ENCODE results near the gene SLC22A23. TPM values are rescaled to one million over a fixed set of nuclear protein-coding genes. Genes with fewer than 3 reads are reported as not detected.
"Not testable (repeated sequence)": the region's sequence is repeated elsewhere in the genome, so short reads cannot be mapped to it uniquely, and the experiment has no call there.

Gene SLC22A23
- total RNA-seq, 2 experiments from 2014 or later, result 13.4 to 13.6 TPM

DNA sequence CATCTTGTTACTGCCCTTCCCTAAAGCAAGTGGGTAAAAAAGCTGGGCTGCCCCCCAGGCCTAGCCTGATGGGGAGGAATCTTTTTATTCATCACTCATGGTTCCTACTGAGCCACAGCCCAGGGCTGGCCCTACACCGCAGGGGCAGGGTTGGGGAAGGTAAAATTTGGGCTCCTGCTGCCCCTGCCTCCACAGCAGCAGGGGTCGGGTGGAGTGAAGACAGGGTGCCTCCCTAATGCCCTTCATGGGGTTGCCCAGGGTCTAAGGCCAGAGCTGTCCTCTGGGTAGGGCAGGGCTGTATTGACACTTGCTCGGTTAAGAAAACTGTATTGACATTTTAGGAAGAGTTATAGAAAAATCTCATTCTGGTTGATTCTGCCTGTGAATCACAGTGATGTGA is 207.0 kb downstream of the SLC22A23 start:
- intact Hi-C loops (cut with DNase I, micrococcal nuclease), result loop anchor here (2.0 kb wide), 2 partner anchors 19 to 253 kb away; no protein-coding TSS in a partner anchor
- TF ChIP-seq, protein P1, sequence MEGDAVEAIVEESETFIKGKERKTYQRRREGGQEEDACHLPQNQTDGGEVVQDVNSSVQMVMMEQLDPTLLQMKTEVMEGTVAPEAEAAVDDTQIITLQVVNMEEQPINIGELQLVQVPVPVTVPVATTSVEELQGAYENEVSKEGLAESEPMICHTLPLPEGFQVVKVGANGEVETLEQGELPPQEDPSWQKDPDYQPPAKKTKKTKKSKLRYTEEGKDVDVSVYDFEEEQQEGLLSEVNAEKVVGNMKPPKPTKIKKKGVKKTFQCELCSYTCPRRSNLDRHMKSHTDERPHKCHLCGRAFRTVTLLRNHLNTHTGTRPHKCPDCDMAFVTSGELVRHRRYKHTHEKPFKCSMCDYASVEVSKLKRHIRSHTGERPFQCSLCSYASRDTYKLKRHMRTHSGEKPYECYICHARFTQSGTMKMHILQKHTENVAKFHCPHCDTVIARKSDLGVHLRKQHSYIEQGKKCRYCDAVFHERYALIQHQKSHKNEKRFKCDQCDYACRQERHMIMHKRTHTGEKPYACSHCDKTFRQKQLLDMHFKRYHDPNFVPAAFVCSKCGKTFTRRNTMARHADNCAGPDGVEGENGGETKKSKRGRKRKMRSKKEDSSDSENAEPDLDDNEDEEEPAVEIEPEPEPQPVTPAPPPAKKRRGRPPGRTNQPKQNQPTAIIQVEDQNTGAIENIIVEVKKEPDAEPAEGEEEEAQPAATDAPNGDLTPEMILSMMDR (IDR thresholded peaks at IDR 0.05), result no peak
- H3K27ac ChIP-seq (ENCODE audit: low read depth in 1 of 2, low read length in 2 of 2), result no peak overlapping the region
- H3K4me1 ChIP-seq (ENCODE audit: insufficient read depth, low read length), result peaks cover 11% of the 10 kb centered on the region
- Mint-ChIP-seq H3K9me3 (no peaks in the 10 kb centered on the region), H3K4me3 (no peak overlapping the region), H3K4me1 (ENCODE audit: low read depth) (peaks cover 14% of the 10 kb centered on the region), H3K27ac (no peak overlapping the region), H3K27me3 (peaks cover 55% of the 10 kb centered on the region), H3K36me3 (ENCODE audit: low read depth) (no peaks in the 10 kb centered on the region)
- peaks cover 0 to 5% of the 10 kb centered on the region in 2 experiments for H3K9me3 ChIP-seq (ENCODE audit: control insufficient read depth in 1 of 2, insufficient read depth in 1 of 2, low read length in 2 of 2)
- POLR2A ChIA-PET, result interaction anchor here (1.4 kb wide), 1 partner anchor 9 kb away, joined by 3 read pairs; the partner anchor contains the start of gene PSMG4
- H3K4me3 ChIP-seq (ENCODE audit: low read length), result no peak overlapping the region
- no peaks in the 10 kb centered on the region for H3K36me3 ChIP-seq (ENCODE audit: insufficient read depth, low read length)
- H3K27me3 ChIP-seq (ENCODE audit: control insufficient read depth in 1 of 2, insufficient read depth in 2 of 2, low read length in 2 of 2), result peaks cover 6 to 26% of the 10 kb centered on the region in 2 experiments
- no peak for DNase-seq
- ATAC-seq (ENCODE audit: poor library complexity), result no peak
- CTCF ChIA-PET, result interaction anchor here (1.2 to 1.4 kb wide), 2 partner anchors 93 to 124 kb away, joined by 3 read pairs; partner anchors contain the start of gene TUBB2A

DNA sequence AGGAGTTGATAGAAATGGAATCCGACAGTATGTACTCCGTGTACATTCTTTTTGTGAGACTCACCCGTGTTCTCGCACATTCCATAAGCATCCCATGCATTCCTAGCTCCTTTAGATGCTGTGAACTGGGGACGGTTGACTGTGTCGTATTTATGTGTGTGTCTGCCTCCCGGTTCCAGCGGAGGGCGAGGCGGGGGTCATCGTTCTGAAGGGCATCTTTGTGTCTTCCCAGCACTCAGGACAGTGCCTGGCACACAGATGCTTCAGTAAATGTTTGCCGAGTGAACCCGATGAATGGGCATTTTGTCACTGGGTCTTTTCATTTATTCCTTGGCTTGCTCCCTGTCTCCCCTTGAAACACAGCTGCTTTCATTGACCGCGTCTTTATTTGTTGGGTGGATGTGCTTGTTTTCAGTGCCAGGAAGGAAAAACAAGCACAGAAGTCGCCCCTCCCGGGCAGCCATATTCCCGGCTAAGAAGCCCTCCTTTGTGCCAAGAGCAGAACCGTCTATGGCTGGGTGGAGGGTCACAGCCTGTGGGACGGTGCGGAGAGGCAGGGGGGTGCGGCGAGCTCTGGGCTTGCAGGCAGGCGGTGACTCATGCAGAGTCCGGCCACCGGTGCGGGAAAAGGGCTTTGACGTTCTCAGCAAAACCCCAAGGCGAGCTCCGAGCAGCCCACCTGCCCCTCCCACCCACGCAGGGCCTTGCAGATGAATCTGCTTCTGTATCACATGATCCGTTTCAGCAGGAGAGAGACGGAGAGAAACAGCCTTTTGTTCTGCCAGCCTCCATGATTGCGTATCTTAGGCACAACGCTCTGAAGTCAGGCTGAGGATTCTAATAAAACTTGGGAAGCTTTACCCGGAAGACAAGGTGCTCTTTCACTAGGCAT is 209.3 kb downstream of the SLC22A23 start:
- POLR2A ChIA-PET, result no interaction called here
- no peaks in the 10 kb centered on the region for H3K36me3 Mint-ChIP-seq (ENCODE audit: low read depth)
- no peak overlapping the region for H3K27ac ChIP-seq (ENCODE audit: low read depth in 1 of 2, low read length in 2 of 2)
- no peaks in the 10 kb centered on the region for H3K9me3 ChIP-seq (ENCODE audit: control insufficient read depth in 1 of 2, insufficient read depth in 1 of 2, low read length in 2 of 2)
- peaks cover 14% of the 10 kb centered on the region for H3K4me1 Mint-ChIP-seq (ENCODE audit: low read depth)
- H3K27ac Mint-ChIP-seq, result no peak overlapping the region
- no peak overlapping the region for H3K4me3 ChIP-seq (ENCODE audit: low read length)
- H3K36me3 ChIP-seq (ENCODE audit: insufficient read depth, low read length), result no peaks in the 10 kb centered on the region
- TF ChIP-seq, protein P1 (IDR thresholded peaks at IDR 0.05), result no peak
- peaks cover 11% of the 10 kb centered on the region for H3K4me1 ChIP-seq (ENCODE audit: insufficient read depth, low read length)
- CTCF ChIA-PET, result interaction anchor here (1.0 kb wide), 1 partner anchor 18 kb away, joined by 3 read pairs; no protein-coding TSS in a partner anchor
- intact Hi-C loops (cut with DNase I, micrococcal nuclease), result no loop called here
- H3K4me3 Mint-ChIP-seq, result no peak overlapping the region
- peaks cover 11 to 26% of the 10 kb centered on the region in 2 experiments for H3K27me3 ChIP-seq (ENCODE audit: control insufficient read depth in 1 of 2, insufficient read depth in 2 of 2, low read length in 2 of 2)
- ATAC-seq (ENCODE audit: poor library complexity) (no peak), DNase-seq (no peak)
- peaks cover 72% of the 10 kb centered on the region for H3K27me3 Mint-ChIP-seq
- no peaks in the 10 kb centered on the region for H3K9me3 Mint-ChIP-seq

DNA sequence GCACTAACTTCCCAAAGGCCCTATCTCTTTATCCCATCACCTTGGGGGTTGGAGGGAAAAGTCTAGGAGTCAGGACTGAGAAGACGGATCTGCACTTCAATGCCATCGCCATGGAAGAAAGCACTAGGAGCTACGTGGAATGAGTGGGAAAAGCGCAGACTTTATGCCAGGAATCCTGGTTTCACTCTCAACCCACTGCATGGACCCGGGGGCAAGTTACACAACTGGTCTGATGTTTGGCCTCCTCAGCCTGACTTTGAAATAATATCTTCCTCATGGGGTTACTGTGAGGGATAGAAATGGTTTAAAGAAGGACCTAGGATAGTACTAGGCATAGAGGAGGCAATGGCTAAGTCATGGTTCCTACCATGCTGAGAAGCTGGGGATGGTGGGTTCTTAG is 211.6 kb downstream of the SLC22A23 start:
- no peak overlapping the region for H3K27ac Mint-ChIP-seq
- TF ChIP-seq, protein P1 (IDR thresholded peaks at IDR 0.05), result no peak
- H3K27me3 Mint-ChIP-seq, result peaks cover 69% of the 10 kb centered on the region

DNA sequence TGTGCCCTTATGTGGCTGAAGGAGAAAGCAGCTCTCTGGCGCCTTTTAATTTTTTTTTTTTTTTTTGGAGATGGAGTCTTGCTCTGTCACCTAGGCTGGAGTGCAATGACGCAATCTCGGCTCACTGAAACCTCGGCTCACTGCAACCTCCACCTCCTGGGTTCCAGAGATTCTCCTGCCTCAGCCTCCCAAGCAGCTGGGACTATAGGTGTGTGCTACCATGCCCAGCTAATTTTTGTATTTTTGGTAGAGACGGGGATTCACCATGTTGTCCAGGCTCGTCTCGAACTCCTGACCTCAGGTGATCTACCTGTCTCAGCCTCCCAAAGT is 212.1 kb downstream of the SLC22A23 start:
- H3K4me3 Mint-ChIP-seq; H3K9me3 ChIP-seq (ENCODE audit: control insufficient read depth in 1 of 2, insufficient read depth in 1 of 2, low read length in 2 of 2); H3K4me1 ChIP-seq (ENCODE audit: insufficient read depth, low read length); intact Hi-C loops (cut with DNase I, micrococcal nuclease); H3K4me3 ChIP-seq (ENCODE audit: low read length); H3K27ac ChIP-seq (ENCODE audit: low read depth in 1 of 2, low read length in 2 of 2); POLR2A ChIA-PET; H3K36me3 Mint-ChIP-seq (ENCODE audit: low read depth); H3K9me3 Mint-ChIP-seq; H3K27ac Mint-ChIP-seq; DNase-seq; H3K36me3 ChIP-seq (ENCODE audit: insufficient read depth, low read length); ATAC-seq (ENCODE audit: poor library complexity); H3K4me1 Mint-ChIP-seq (ENCODE audit: low read depth): not testable (repeated sequence)
- CTCF ChIA-PET, result interaction anchor here (1.2 kb wide), 1 partner anchor 896 kb away, joined by 3 read pairs; no protein-coding TSS in a partner anchor
- peaks cover 69% of the 10 kb centered on the region for H3K27me3 Mint-ChIP-seq
- H3K27me3 ChIP-seq (ENCODE audit: control insufficient read depth in 1 of 2, insufficient read depth in 2 of 2, low read length in 2 of 2), result peaks cover 11 to 20% of the 10 kb centered on the region in 2 experiments

More for the DNA sequence above, 211.6 kb downstream of the SLC22A23 start:
- intact Hi-C loops (cut with DNase I, micrococcal nuclease), result no loop called here
- no peak overlapping the region for H3K27ac ChIP-seq (ENCODE audit: low read depth in 1 of 2, low read length in 2 of 2)
- Mint-ChIP-seq H3K36me3 (ENCODE audit: low read depth) (no peaks in the 10 kb centered on the region), H3K4me1 (ENCODE audit: low read depth) (no peaks in the 10 kb centered on the region), H3K9me3 (no peaks in the 10 kb centered on the region), H3K4me3 (no peak overlapping the region)
- CTCF ChIA-PET, result no interaction called here
- H3K4me3 ChIP-seq (ENCODE audit: low read length), result no peak overlapping the region
- no peaks in the 10 kb centered on the region for H3K9me3 ChIP-seq (ENCODE audit: control insufficient read depth in 1 of 2, insufficient read depth in 1 of 2, low read length in 2 of 2)
- H3K4me1 ChIP-seq (ENCODE audit: insufficient read depth, low read length), result no peaks in the 10 kb centered on the region
- POLR2A ChIA-PET, result no interaction called here
- no peak for ATAC-seq (ENCODE audit: poor library complexity)
- DNase-seq, result no peak
- peaks cover 11 to 22% of the 10 kb centered on the region in 2 experiments for H3K27me3 ChIP-seq (ENCODE audit: control insufficient read depth in 1 of 2, insufficient read depth in 2 of 2, low read length in 2 of 2)
- H3K36me3 ChIP-seq (ENCODE audit: insufficient read depth, low read length), result no peaks in the 10 kb centered on the region
